Loucy (cell line): ENCODE data around the gene FIGN.

Source experiments
- H2AFZ ChIP-seq: fragments of 200-600 bp; sonication (generic); 2 replicates; pipeline ENCODE4 v1.6.0; 2016; ENCODE audit warnings: antibody characterized with exemption, mild to moderate bottlenecking, low read length, moderate library complexity
- H3F3A ChIP-seq: fragments of 200-600 bp; 2 replicates; pipeline ENCODE4 v1.6.0; 2016; ENCODE audit warnings: antibody characterized with exemption, low read depth, mild to moderate bottlenecking
- H3K27me3 ChIP-seq: fragments of 200-600 bp; sonication (generic); 2 replicates; pipeline ENCODE4 v1.6.1; 2014; ENCODE audit warnings: low read length, mild to moderate bottlenecking; ENCODE audit not compliant: insufficient read depth, poor library complexity, severe bottlenecking
- H3K36me3 ChIP-seq: fragments of 200-600 bp; sonication (generic); 2 replicates; pipeline ENCODE4 v1.6.1; 2016; ENCODE audit warnings: low read length; ENCODE audit not compliant: insufficient read depth
- H3K4me1 ChIP-seq: fragments of 200-600 bp; sonication (generic); 2 replicates; pipeline ENCODE4 v1.5.1; 2014; ENCODE audit warnings: low read length, mild to moderate bottlenecking; ENCODE audit not compliant: insufficient read depth, poor library complexity, severe bottlenecking
- H3K4me2 ChIP-seq: fragments of 200-600 bp; sonication (generic); 2 replicates; pipeline ENCODE4 v1.6.0; 2014; ENCODE audit warnings: antibody characterized with exemption, low read length, low read depth, mild to moderate bottlenecking; ENCODE audit not compliant: poor library complexity, severe bottlenecking
- H3K4me3 ChIP-seq: fragments of 200-600 bp; sonication (generic); 2 replicates; pipeline ENCODE4 v1.5.1; 2014; ENCODE audit warnings: low read length, mild to moderate bottlenecking, mixed read lengths; ENCODE audit not compliant: poor library complexity, severe bottlenecking
- H3K79me2 ChIP-seq: fragments of 200-600 bp; sonication (generic); 2 replicates; pipeline ENCODE4 v1.6.1; 2014; ENCODE audit warnings: low read length; ENCODE audit not compliant: insufficient read depth
- H3K9ac ChIP-seq: fragments of 200-600 bp; sonication (generic); 2 replicates; pipeline ENCODE4 v1.6.0; 2014; ENCODE audit warnings: mild to moderate bottlenecking, low read depth, low read length, moderate library complexity; ENCODE audit not compliant: poor library complexity, severe bottlenecking
- H3K9me2 ChIP-seq: fragments of 200-600 bp; sonication (generic); replicated peaks from 2 replicates; pipeline ENCODE4 v1.6.1; 2016; ENCODE audit warnings: low read depth, low read length, mixed read lengths
- H3K9me3 ChIP-seq: fragments of 200-600 bp; sonication (generic); 2 replicates; pipeline ENCODE4 v1.6.1; 2014; ENCODE audit warnings: mild to moderate bottlenecking, antibody characterized with exemption, low read length, low read depth; ENCODE audit not compliant: insufficient read depth
- H4K20me1 ChIP-seq: fragments of 200-600 bp; sonication (generic); 2 replicates; pipeline ENCODE4 v1.6.0; 2014; ENCODE audit warnings: antibody characterized with exemption, low read length, mild to moderate bottlenecking; ENCODE audit not compliant: insufficient read depth, poor library complexity, severe bottlenecking
- CTCF ChIP-seq: fragments of 200-600 bp; sonication (generic); conservative IDR thresholded peaks from 2 replicates; pipeline ENCODE4 v1.5.1; 2014; ENCODE audit warnings: mild to moderate bottlenecking, antibody characterized with exemption, low read length
- EZH2phosphoT487 ChIP-seq: fragments of 200-600 bp; IDR thresholded peaks from 2 replicates; pipeline ENCODE4 v1.6.1; 2018; ENCODE audit warnings: antibody characterized with exemption, mild to moderate bottlenecking, moderate library complexity, borderline replicate concordance

Gene FIGN

GRCh38 chr2:163593982-163594381 lies 141.8 kb downstream of the FIGN start:
- TF ChIP-seq CTCF = no peak
- Histone ChIP-seq H3K36me3 (no peaks in the 10 kb centered on the region), H3K4me2 (no peak overlapping the region), H3F3A (no peaks in the 10 kb centered on the region), H3K9me2 (0 out of 2 replicates have a peak, but pooled peaks cover 4% of the 10 kb centered on the region), H3K27me3 (no peaks in the 10 kb centered on the region), H4K20me1 (no peaks in the 10 kb centered on the region), H3K9ac (no peak overlapping the region), H3K79me2 (no peaks in the 10 kb centered on the region), H3K9me3 (no peaks in the 10 kb centered on the region), H3K4me1 (no peaks in the 10 kb centered on the region), H2AFZ (no peak overlapping the region), H3K4me3 (no peak overlapping the region)

GRCh38 chr2:163592954-163593622 lies 142.7 kb downstream of the FIGN start:
- no peaks in the 10 kb centered on the region for H3K27me3 ChIP-seq
- TF ChIP-seq CTCF (no peak), EZH2phosphoT487 (no peak)
- no peaks in the 10 kb centered on the region for H3K4me1 ChIP-seq
- H2AFZ ChIP-seq = no peak overlapping the region
- no peaks in the 10 kb centered on the region for H3K36me3 ChIP-seq
- H3K4me2 ChIP-seq = no peak overlapping the region
- H3F3A ChIP-seq = no peaks in the 10 kb centered on the region
- no peaks in the 10 kb centered on the region for H3K9me3 ChIP-seq
- no peaks in the 10 kb centered on the region for H4K20me1 ChIP-seq
- no peak overlapping the region for H3K4me3 ChIP-seq
- no peaks in the 10 kb centered on the region for H3K79me2 ChIP-seq
- 0 out of 2 replicates have a peak, but pooled peaks cover 1% of the 10 kb centered on the region for H3K9me2 ChIP-seq
- H3K9ac ChIP-seq = no peak overlapping the region

GRCh38 chr2:163591461-163591860 lies 144.3 kb downstream of the FIGN start:
- TF ChIP-seq CTCF (no peak), EZH2phosphoT487 (no peak)
- Histone ChIP-seq H3K4me1 (no peaks in the 10 kb centered on the region), H3F3A (no peaks in the 10 kb centered on the region), H3K79me2 (no peaks in the 10 kb centered on the region), H3K9me2 (no peaks in the 10 kb centered on the region), H3K4me3 (no peak overlapping the region), H3K4me2 (no peak overlapping the region), H3K9me3 (no peaks in the 10 kb centered on the region), H3K27me3 (no peaks in the 10 kb centered on the region), H3K9ac (no peak overlapping the region), H3K36me3 (no peaks in the 10 kb centered on the region), H2AFZ (no peak overlapping the region), H4K20me1 (no peaks in the 10 kb centered on the region)
